ENCODE data around the gene AMOTL1. TPM values are rescaled to one million over a fixed set of nuclear protein-coding genes. Genes with fewer than 3 reads are reported as not detected.

AMOTL1 gene
- total RNA-seq, 1 donor from 2014 or later, result 45.8 TPM

- Mint-ChIP-seq H3K27me3 (no peaks in the 10 kb centered on the region), H3K27ac (no peak overlapping the region), H3K36me3 (ENCODE audit: insufficient read depth) (peaks cover 29% of the 10 kb centered on the region), H3K4me1 (ENCODE audit: low read depth) (no peaks in the 10 kb centered on the region), H3K4me3 (ENCODE audit: low read depth) (no peak overlapping the region), H3K9me3 (ENCODE audit: low read depth) (no peaks in the 10 kb centered on the region)
- TF ChIP-seq CTCF (IDR thresholded peaks at IDR 0.05; ENCODE audit: unreplicated experiment), result no peak
- no peak for DNase-seq (ENCODE audit: low spot score, unreplicated experiment)
Measured at GRCh38 chr11:94866231-94866822, 98.2 kb downstream of the AMOTL1 start.

- H3K27me3 Mint-ChIP-seq, result no peaks in the 10 kb centered on the region
Measured at GRCh38 chr11:94866936-94867795, 99.0 kb downstream of the AMOTL1 start.

DNA sequence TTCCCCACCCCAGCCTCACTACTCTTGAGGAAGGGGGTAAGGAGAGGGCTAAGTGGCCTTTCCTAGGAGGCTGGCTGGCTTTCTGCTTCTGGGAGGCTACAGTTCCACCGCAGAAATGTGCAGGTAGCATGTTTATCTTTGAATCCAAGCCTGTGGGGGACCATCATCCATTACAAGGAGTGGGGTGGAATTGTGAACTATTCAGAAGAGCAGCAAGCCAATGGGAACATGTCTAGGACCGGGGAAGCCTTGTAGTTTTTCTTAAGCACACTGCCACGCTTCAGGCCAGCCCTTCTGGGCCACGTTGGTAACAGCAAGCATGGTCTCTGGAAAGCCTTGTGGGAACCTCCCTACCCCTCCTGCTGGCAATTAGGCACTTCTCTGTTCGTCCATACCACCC is 100.3 kb downstream of the AMOTL1 start:
- Mint-ChIP-seq H3K27me3 (no peaks in the 10 kb centered on the region), H3K4me3 (ENCODE audit: low read depth) (no peak overlapping the region), H3K36me3 (ENCODE audit: insufficient read depth) (peaks cover 35% of the 10 kb centered on the region), H3K9me3 (ENCODE audit: low read depth) (no peaks in the 10 kb centered on the region), H3K4me1 (ENCODE audit: low read depth) (no peaks in the 10 kb centered on the region), H3K27ac (no peak overlapping the region)
- TF ChIP-seq CTCF (IDR thresholded peaks at IDR 0.05; ENCODE audit: unreplicated experiment), result no peak
- no peak for DNase-seq (ENCODE audit: low spot score, unreplicated experiment)

More at GRCh38 chr11:94866936-94867795, 99.0 kb downstream of the AMOTL1 start:
- Mint-ChIP-seq H3K36me3 (ENCODE audit: insufficient read depth) (peaks cover 34% of the 10 kb centered on the region), H3K9me3 (ENCODE audit: low read depth) (no peaks in the 10 kb centered on the region), H3K4me1 (ENCODE audit: low read depth) (no peaks in the 10 kb centered on the region), H3K27ac (no peak overlapping the region), H3K4me3 (ENCODE audit: low read depth) (no peak overlapping the region)
- DNase-seq (ENCODE audit: low spot score, unreplicated experiment), result no peak
- no peak for TF ChIP-seq CTCF (IDR thresholded peaks at IDR 0.05; ENCODE audit: unreplicated experiment)

DNA sequence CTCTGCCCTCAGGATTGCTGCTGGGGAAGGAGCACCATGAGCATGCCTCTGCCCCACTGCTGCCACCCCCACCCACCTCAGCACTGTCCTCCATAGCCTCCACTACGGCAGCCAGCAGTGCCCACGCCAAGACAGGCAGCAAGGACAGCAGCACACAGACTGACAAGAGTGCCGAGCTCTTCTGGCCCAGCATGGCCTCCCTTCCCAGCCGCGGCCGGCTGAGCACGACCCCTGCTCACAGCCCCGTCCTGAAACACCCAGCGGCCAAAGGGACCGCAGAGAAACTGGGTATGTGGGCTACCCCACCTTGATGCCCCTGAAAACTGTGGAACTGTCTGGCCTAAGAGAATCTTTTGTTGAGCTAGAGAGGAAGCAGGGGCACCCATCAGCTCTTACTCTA is 101.0 kb downstream of the AMOTL1 start:
- DNase-seq (ENCODE audit: low spot score, unreplicated experiment), result no peak
- no peaks in the 10 kb centered on the region for H3K4me1 Mint-ChIP-seq (ENCODE audit: low read depth)
- H3K36me3 Mint-ChIP-seq (ENCODE audit: insufficient read depth), result peaks cover 34% of the 10 kb centered on the region
- H3K9me3 Mint-ChIP-seq (ENCODE audit: low read depth), result no peaks in the 10 kb centered on the region
- H3K4me3 Mint-ChIP-seq (ENCODE audit: low read depth), result no peak overlapping the region
- H3K27ac Mint-ChIP-seq, result no peak overlapping the region
- TF ChIP-seq CTCF (IDR thresholded peaks at IDR 0.05; ENCODE audit: unreplicated experiment), result no peak
- no peaks in the 10 kb centered on the region for H3K27me3 Mint-ChIP-seq

- Mint-ChIP-seq H3K4me3 (ENCODE audit: low read depth) (no peak overlapping the region), H3K27me3 (no peaks in the 10 kb centered on the region), H3K4me1 (ENCODE audit: low read depth) (no peaks in the 10 kb centered on the region), H3K9me3 (ENCODE audit: low read depth) (no peaks in the 10 kb centered on the region), H3K27ac (no peak overlapping the region), H3K36me3 (ENCODE audit: insufficient read depth) (peaks cover 34% of the 10 kb centered on the region)
- TF ChIP-seq CTCF (IDR thresholded peaks at IDR 0.05; ENCODE audit: unreplicated experiment), result no peak
- DNase-seq (ENCODE audit: low spot score, unreplicated experiment), result no peak
Measured at GRCh38 chr11:94870422-94870821, 102.3 kb downstream of the AMOTL1 start.
